GM23248 (cell line): ENCODE results near the gene COG1. TPM values are rescaled to one million over a fixed set of nuclear protein-coding genes. Genes with fewer than 3 reads are reported as not detected.

Source experiments
- DNase-seq: peaks from one replicate; pipeline ENCODE4 v3.0.0-alpha.2; 2015
- H2AFZ ChIP-seq: fragments of 200-600 bp; sonication (generic); 2 replicates; pipeline ENCODE4 v1.6.1; 2016; ENCODE audit warnings: antibody characterized with exemption
- H3F3A ChIP-seq: fragments of 200-600 bp; sonication (generic); 2 replicates; pipeline ENCODE4 v1.6.1; 2016; ENCODE audit warnings: mild to moderate bottlenecking, antibody characterized with exemption, mixed run types; ENCODE audit not compliant: insufficient read depth
- H3K27ac ChIP-seq: fragments of 200-600 bp; sonication (generic); 2 replicates; pipeline ENCODE4 v1.5.1; 2016; ENCODE audit warnings: mild to moderate bottlenecking
- H3K27me3 ChIP-seq: fragments of 200-600 bp; sonication (generic); replicated peaks from 2 replicates; pipeline ENCODE4 v1.6.1; 2016; ENCODE audit warnings: mild to moderate bottlenecking; ENCODE audit not compliant: insufficient read depth
- H3K36me3 ChIP-seq: fragments of 200-600 bp; sonication (generic); 2 replicates; pipeline ENCODE4 v1.6.1; 2016; ENCODE audit warnings: low read depth, mild to moderate bottlenecking
- H3K4me1 ChIP-seq: fragments of 200-600 bp; sonication (generic); 2 replicates; pipeline ENCODE4 v1.6.1; 2016; ENCODE audit warnings: mild to moderate bottlenecking; ENCODE audit not compliant: insufficient read depth
- H3K4me2 ChIP-seq: fragments of 200-600 bp; sonication (generic); one replicate; pipeline ENCODE4 v1.6.1; 2016; ENCODE audit warnings: mild to moderate bottlenecking; ENCODE audit not compliant: unreplicated experiment
- H3K4me3 ChIP-seq: fragments of 200-600 bp; sonication (generic); 2 replicates; pipeline ENCODE4 v1.5.1; 2016; ENCODE audit warnings: mild to moderate bottlenecking
- H3K79me2 ChIP-seq: fragments of 200-600 bp; sonication (generic); 2 replicates; pipeline ENCODE4 v1.6.1; 2016; ENCODE audit warnings: mild to moderate bottlenecking; ENCODE audit not compliant: insufficient read depth
- H3K9ac ChIP-seq: fragments of 200-600 bp; sonication (generic); 2 replicates; pipeline ENCODE4 v1.6.1; 2016; ENCODE audit warnings: mild to moderate bottlenecking
- H3K9me2 ChIP-seq: fragments of 200-600 bp; sonication (generic); 2 replicates; pipeline ENCODE4 v1.6.1; 2016; ENCODE audit warnings: mixed run types, mild to moderate bottlenecking, moderate library complexity; ENCODE audit not compliant: insufficient read depth
- H3K9me3 ChIP-seq: fragments of 200-600 bp; sonication (generic); one replicate; pipeline ENCODE4 v1.6.1; 2017; ENCODE audit warnings: low read depth
- H4K20me1 ChIP-seq: fragments of 200-600 bp; sonication (generic); 2 replicates; pipeline ENCODE4 v1.6.0; 2016; ENCODE audit not compliant: insufficient read depth
- EZH2 ChIP-seq: fragments of 200-600 bp; sonication (generic); IDR thresholded peaks from 2 replicates; pipeline ENCODE4 v1.6.1; 2018; ENCODE audit warnings: antibody characterized with exemption, mild to moderate bottlenecking; ENCODE audit not compliant: insufficient read depth, poor library complexity, severe bottlenecking
- EZH2phosphoT487 ChIP-seq: fragments of 200-600 bp; sonication (generic); IDR thresholded peaks from 2 replicates; pipeline ENCODE4 v1.6.1; 2018; ENCODE audit warnings: antibody characterized with exemption, moderate library complexity, mild to moderate bottlenecking, low read depth; ENCODE audit not compliant: insufficient read depth
- WGBS, 2 experiments: methylation state at CpG; one replicate each; pipeline ENCODE4 v1.1.6; 2015 to 2017; ENCODE audit warnings: low lambda C conversion rate in 2 of 2, low coverage in 1 of 2; ENCODE audit errors: missing lambda C conversion rate in 2 of 2; 5-methylcytosine and 5-hydroxymethylcytosine counted together
- in situ Hi-C: fragments of 300-500 bp; cut with MboI; formaldehyde crosslinking; loops from 2 replicates; pipeline ENCODE4 v1.15.0; 2020
- polyA plus RNA-seq: library from polyadenylated mRNA; unstranded; fragments of >200 nt; fragmentation: Nextera tagmentation; extraction: Ambion mirVana; gene quantifications from 2 replicates; pipeline ENCODE4 v1.2.1, GENCODE V29; 2016
- total RNA-seq: library from RNA; depleted of rRNA; stranded (reverse); fragments of >200 nt; shearing (Covaris generic); gene quantifications from 2 replicates; pipeline ENCODE4 v1.2.3, GENCODE V29; 2014

The COG1 gene
- total and polyA plus RNA-seq, 2 experiments from 2014 or later: 20.2 to 31.8 TPM

- Histone ChIP-seq H3K4me3 (no peak overlapping the region), H3K79me2 (no peaks in the 10 kb centered on the region), H3K9me3 (no peaks in the 10 kb centered on the region), H3K36me3 (no peaks in the 10 kb centered on the region), H3K4me1 (peaks cover 2% of the 10 kb centered on the region), H2AFZ (no peak overlapping the region), H3K9me2 (no peaks in the 10 kb centered on the region), H3K4me2 (no peak overlapping the region), H3K27me3 (peaks cover 40% of the 10 kb centered on the region), H3K9ac (no peak overlapping the region), H3K27ac (no peak overlapping the region), H3F3A (no peaks in the 10 kb centered on the region), H4K20me1 (no peaks in the 10 kb centered on the region)
- no peak for DNase-seq
- TF ChIP-seq EZH2phosphoT487 (no peak), EZH2 (no peak)
- in situ Hi-C loops: loop anchor here (25.0 kb wide), 1 partner anchor 174 kb away; no protein-coding TSS in a partner anchor
- WGBS, 2 experiments: 8 to 18% methylated on average over 3 of the region's 3 CpGs
Measured at GRCh38 chr17:73160980-73161630, 31.8 kb upstream of the COG1 start.

GRCh38 chr17:73163043-73163442 lies 29.8 kb upstream of the COG1 start:
- H3K36me3 ChIP-seq: no peaks in the 10 kb centered on the region
- H3K9ac ChIP-seq: no peak overlapping the region
- in situ Hi-C loops: loop anchor here (25.0 kb wide), 1 partner anchor 176 kb away; no protein-coding TSS in a partner anchor
- H3F3A ChIP-seq: no peaks in the 10 kb centered on the region
- no peak overlapping the region for H3K27ac ChIP-seq
- peaks cover 59% of the 10 kb centered on the region for H3K27me3 ChIP-seq
- H3K4me3 ChIP-seq: no peak overlapping the region
- no peaks in the 10 kb centered on the region for H3K9me2 ChIP-seq
- no peak overlapping the region for H3K4me2 ChIP-seq
- TF ChIP-seq EZH2phosphoT487: no peak
- no peak for TF ChIP-seq EZH2
- no peaks in the 10 kb centered on the region for H3K9me3 ChIP-seq
- H2AFZ ChIP-seq: no peak overlapping the region
- peaks cover 10% of the 10 kb centered on the region for H3K4me1 ChIP-seq
- no peaks in the 10 kb centered on the region for H4K20me1 ChIP-seq
- WGBS, 2 experiments: 46% methylated on average over 8 of the region's 8 CpGs
- no peak for DNase-seq
- H3K79me2 ChIP-seq: no peaks in the 10 kb centered on the region

GRCh38 chr17:73165616-73166404 lies 27.0 kb upstream of the COG1 start:
- Histone ChIP-seq H3K9me2 (no peaks in the 10 kb centered on the region), H3K4me2 (peak overlapping the region; percentile 82), H3K36me3 (no peaks in the 10 kb centered on the region), H4K20me1 (no peaks in the 10 kb centered on the region), H3K9ac (no peak overlapping the region), H3K9me3 (no peaks in the 10 kb centered on the region), H3F3A (no peaks in the 10 kb centered on the region), H3K4me1 (peaks cover 10% of the 10 kb centered on the region), H3K27me3 (peaks cover 61% of the 10 kb centered on the region), H3K27ac (no peak overlapping the region), H3K4me3 (peak overlapping the region; percentile 72), H3K79me2 (no peaks in the 10 kb centered on the region), H2AFZ (peak overlapping the region; percentile 55; the same call in 1 of the 2 replicates)
- in situ Hi-C loops: loop anchor here (25.0 kb wide), 1 partner anchor 179 kb away; no protein-coding TSS in a partner anchor
- WGBS, 2 experiments: 1 to 2% methylated on average over 48 to 51 of the region's 51 CpGs
- peak; percentile 52 for DNase-seq
- TF ChIP-seq EZH2 (peak; percentile 83), EZH2phosphoT487 (0 out of 2 replicates have a peak, but pooled peaks have one; percentile 42)

GRCh38 chr17:73166731-73167581 lies 25.9 kb upstream of the COG1 start:
- Histone ChIP-seq H3K36me3 (no peaks in the 10 kb centered on the region), H3K27me3 (peaks cover 61% of the 10 kb centered on the region), H3K27ac (no peak overlapping the region), H4K20me1 (no peaks in the 10 kb centered on the region), H3K79me2 (no peaks in the 10 kb centered on the region), H3K4me3 (peak overlapping the region; percentile 72), H3F3A (no peaks in the 10 kb centered on the region), H3K4me1 (peaks cover 10% of the 10 kb centered on the region), H3K9ac (no peak overlapping the region), H3K4me2 (peak overlapping the region; percentile 82), H2AFZ (no peak overlapping the region), H3K9me2 (no peaks in the 10 kb centered on the region), H3K9me3 (no peaks in the 10 kb centered on the region)
- in situ Hi-C loops: loop anchor here (25.0 kb wide), 1 partner anchor 180 kb away; no protein-coding TSS in a partner anchor
- DNase-seq: peak; percentile 23
- TF ChIP-seq EZH2phosphoT487: no peak
- TF ChIP-seq EZH2: no peak
- 73 to 78% methylated on average over 8 of the region's 8 CpGs for WGBS, 2 experiments
